Skin epidermis (tissue), 12 donors: Measurements from ENCODE around the gene STEAP1.
A peak's percentile ranks its signal among the peaks of the same experiment; 100 is the strongest.
"Not testable (repeated sequence)": the region's sequence is repeated elsewhere in the genome, so short reads cannot be mapped to it uniquely, and the experiment has no call there.

ENCODE experiments used
- H3K27ac ChIP-seq, 21 experiments: fragments of 200-600 bp; sonication (generic) in 11 of 21; one replicate each; pipeline ENCODE4 v1.5.0; 2020; ENCODE audit warnings: mild to moderate bottlenecking in 3 of 21, inconsistent platforms in 2 of 21, moderate library complexity in 2 of 21
- H3K4me3 ChIP-seq, 7 experiments: fragments of 200-600 bp; sonication (generic) in 2 of 7; one replicate each; pipeline ENCODE4 v1.5.0; 2020; ENCODE audit warnings: inconsistent platforms in 2 of 7, mild to moderate bottlenecking in 2 of 7, moderate library complexity in 1 of 7

STEAP1 gene

DNA sequence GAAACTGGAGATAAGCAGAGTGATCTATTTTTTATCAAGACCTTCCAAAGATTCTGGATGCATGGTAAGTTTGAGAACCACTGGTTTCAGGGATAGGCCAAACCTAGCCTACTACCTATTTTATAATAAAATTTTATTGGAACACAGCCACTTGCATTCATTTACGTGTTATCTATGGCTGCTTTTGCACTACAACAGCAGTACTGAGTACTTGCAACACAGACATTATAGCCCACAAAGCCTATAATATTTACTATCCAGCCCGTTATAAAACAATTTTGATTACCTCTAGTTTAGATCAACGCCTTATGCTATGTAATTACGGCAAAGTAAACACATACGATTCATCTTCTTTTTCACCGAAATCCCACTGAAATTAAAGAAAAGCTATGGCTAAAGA lies 18.4 kb downstream of the STEAP1 start:
- peak overlapping the region in 1 of 21 experiments; percentile 25 for H3K27ac ChIP-seq
- no peak overlapping the region for H3K4me3 ChIP-seq

DNA sequence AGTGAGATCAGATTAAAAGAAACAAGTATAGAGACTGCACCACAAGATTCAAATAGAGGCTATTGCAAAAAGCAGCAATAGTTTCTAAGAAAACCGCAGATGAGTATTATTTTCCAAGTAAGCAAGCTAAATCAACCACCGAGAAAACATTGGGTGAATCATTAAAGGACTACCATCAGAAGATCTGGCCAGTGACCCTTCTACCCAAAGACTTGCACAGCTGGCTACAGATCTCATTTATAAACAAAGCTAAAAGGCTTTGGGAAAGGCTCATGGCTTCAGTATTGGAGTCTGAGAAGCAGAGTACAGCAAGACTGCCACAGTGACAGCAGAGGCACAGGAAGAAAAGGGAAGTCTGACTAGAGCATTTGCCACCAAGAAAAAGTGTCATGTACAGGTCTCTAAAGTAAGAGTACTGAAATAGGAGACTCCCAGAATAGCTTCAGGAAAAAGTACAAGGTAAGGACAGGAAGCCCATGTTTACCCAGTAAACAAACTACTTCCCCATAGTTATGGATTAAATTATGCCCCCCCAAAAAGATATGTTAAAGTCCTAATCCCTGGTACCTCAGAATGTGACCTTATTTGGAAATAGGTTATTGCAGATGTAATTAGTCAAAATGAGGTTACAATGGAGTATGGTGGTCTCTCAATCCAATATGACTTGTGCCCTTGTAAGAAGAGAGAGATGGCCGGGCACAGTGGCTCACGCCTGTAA lies 19.0 kb downstream of the STEAP1 start:
- peak overlapping the region in 1 of 21 experiments; percentile 25 for H3K27ac ChIP-seq

DNA sequence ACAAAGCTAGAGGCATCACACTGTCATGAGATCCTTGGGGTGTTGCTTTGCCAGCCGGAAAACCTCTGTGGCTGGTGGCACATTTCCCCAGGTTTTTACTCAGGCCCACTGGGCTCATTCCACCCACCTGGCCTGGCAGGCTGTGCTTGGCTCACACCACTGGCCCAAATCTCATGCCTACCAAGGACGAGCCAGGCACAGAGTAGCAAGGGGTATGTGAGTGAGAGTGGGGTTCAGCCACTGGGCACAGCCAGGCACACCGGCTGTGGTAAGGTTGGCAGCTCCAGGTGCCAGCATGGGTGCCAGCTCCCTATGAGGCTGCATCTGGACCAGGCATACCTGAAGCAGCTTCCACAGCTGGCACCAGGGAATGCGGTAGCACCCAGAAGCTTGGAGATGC lies 21.4 kb downstream of the STEAP1 start:
- no peak overlapping the region for H3K27ac ChIP-seq
- H3K4me3 ChIP-seq = no peak overlapping the region

More for the DNA sequence above, 19.0 kb downstream of the STEAP1 start:
- H3K4me3 ChIP-seq = no peak overlapping the region

- no peak overlapping the region for H3K4me3 ChIP-seq
- H3K27ac ChIP-seq = no peak overlapping the region
These were observed 21.9 kb downstream of the STEAP1 start for GRCh38 chr7:90176195-90176594.

DNA sequence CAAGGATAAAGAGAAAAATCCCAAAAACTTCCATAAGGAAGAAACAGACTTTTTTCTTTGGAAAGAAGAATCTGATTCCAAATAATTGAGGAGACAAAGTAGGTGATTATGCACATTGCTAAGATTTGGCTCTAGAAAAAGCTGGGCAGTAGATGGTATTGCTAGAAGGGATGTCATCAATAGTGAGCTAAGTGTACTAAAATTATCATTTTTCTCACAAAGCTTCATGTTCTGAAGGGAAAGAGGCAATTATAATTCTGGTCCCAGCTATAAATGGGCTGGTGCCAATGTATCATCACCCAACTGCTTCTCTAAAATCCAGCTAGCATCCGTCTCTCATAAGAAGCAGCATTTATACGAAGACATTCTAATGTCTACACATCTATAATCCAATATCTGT lies 23.9 kb downstream of the STEAP1 start:
- Histone ChIP-seq H3K4me3 (no peak overlapping the region), H3K27ac (peak overlapping the region in 4 of 21 experiments; percentile 18 to 73 (median 56))

- no peak overlapping the region for H3K4me3 ChIP-seq
- peak overlapping the region in 8 of 21 experiments; percentile 12 to 73 (median 49) for H3K27ac ChIP-seq
These were observed 24.5 kb downstream of the STEAP1 start for GRCh38 chr7:90178679-90179278.

GRCh38 chr7:90180011-90180585 lies 25.8 kb downstream of the STEAP1 start:
- Histone ChIP-seq H3K4me3 (no peak overlapping the region), H3K27ac (peak overlapping the region in 4 of 21 experiments; percentile 0 to 73 (median 18))

DNA sequence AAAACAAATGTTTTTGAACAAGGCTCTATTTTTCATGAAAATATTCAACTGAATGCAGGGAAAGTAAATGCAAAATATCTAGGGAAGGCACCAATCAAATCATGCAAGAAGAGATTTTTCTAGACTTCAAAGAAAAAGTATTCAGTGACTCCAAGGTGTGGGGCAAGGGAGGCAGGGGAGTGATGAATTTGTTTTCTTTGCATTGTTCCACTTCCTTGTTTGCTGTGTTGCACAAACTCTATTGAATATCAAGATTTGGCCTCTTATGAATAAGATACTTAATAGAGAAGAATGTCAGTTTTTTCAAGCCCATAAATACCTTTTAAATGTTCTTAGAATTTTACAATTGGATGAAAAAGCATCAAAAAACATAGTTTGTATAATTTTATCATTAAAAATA lies 26.4 kb downstream of the STEAP1 start:
- Histone ChIP-seq H3K27ac (peak overlapping the region in 1 of 21 experiments; percentile 0), H3K4me3 (no peak overlapping the region)

DNA sequence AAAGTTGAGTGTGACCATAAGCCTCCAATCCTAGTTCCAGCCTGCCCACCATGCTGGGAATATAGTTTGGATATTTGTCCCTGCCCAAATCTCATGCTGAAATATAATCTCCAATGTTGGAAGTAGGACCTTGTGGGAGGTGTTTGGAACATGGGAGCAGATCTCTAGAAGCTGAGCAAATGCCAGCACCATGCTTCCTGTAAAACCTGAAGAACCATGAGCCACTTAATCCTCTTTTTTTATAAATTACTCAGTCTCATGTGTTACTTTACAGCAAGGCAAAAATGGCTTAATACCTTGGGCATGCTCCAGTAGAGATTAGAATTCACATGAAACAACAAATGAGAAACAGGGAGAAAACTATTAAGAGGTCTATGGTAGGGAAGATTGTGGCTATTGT lies 27.2 kb downstream of the STEAP1 start:
- Histone ChIP-seq H3K4me3 (no peak overlapping the region), H3K27ac (no peak overlapping the region)

GRCh38 chr7:90186290-90186689 lies 32.0 kb downstream of the STEAP1 start:
- not testable (repeated sequence) for H3K27ac ChIP-seq, H3K4me3 ChIP-seq

GRCh38 chr7:90187507-90188050 lies 33.3 kb downstream of the STEAP1 start:
- Histone ChIP-seq H3K27ac (no peak overlapping the region), H3K4me3 (no peak overlapping the region)

DNA sequence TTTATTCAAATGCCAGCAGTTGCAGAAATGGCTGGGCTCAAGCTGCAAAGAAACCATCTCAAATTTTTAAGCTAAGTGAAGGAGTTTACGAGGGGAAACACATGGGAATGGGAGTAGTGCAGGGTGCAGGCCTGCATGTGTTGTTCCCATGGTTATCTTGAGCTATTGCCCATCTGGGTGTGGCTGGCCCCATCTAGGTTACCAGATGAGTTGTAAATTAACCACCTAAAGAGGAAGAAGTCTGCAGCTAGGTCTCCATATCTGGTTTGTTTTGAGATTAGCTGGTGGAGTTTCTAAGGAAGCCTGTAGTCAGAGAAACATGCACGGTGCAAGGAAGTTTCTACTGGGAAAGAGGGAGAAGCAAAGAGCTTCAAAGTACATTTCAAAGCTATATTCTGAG lies 34.0 kb downstream of the STEAP1 start:
- Histone ChIP-seq H3K27ac (no peak overlapping the region), H3K4me3 (no peak overlapping the region)

DNA sequence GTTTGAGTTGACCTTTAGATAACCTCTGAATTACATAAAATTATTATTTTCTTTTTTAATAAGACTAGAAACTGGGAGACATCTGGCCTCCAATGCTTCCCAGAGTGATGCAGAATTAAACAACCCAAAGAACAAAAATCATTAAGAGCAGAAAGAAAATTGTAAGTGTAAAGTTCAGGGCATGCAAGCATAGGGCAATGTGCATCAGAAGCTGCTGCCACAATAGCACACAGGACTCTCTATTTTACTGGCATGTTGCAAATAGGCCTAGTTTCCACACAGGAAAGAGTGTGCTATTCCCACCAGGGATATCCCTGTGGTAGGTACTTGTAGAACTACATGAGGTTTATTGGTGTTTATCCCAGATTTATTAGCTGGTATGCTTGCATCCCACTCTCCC lies 36.7 kb downstream of the STEAP1 start:
- Histone ChIP-seq H3K4me3 (no peak overlapping the region), H3K27ac (no peak overlapping the region)

DNA sequence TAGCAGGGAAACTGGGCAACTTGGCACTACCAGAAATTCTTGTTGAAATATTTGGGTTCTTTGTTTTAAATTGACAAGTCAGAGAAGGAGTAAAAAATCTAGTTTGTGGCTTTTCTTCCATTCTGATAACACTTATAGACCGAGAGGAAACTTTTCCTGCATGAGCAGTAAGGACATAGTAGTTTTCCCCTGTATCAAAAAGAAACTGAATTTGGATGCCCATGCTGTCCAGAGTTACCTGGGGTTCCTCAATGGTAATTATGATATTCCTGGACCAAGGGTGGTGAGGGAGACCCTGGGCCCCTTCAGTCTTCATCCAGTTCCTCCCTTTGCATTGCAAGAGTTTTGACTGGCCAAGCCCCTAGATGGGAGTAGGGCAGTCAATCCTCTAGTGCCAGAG lies 37.4 kb downstream of the STEAP1 start:
- no peak overlapping the region for H3K4me3 ChIP-seq
- peak overlapping the region in 1 of 21 experiments; percentile 62 for H3K27ac ChIP-seq

DNA sequence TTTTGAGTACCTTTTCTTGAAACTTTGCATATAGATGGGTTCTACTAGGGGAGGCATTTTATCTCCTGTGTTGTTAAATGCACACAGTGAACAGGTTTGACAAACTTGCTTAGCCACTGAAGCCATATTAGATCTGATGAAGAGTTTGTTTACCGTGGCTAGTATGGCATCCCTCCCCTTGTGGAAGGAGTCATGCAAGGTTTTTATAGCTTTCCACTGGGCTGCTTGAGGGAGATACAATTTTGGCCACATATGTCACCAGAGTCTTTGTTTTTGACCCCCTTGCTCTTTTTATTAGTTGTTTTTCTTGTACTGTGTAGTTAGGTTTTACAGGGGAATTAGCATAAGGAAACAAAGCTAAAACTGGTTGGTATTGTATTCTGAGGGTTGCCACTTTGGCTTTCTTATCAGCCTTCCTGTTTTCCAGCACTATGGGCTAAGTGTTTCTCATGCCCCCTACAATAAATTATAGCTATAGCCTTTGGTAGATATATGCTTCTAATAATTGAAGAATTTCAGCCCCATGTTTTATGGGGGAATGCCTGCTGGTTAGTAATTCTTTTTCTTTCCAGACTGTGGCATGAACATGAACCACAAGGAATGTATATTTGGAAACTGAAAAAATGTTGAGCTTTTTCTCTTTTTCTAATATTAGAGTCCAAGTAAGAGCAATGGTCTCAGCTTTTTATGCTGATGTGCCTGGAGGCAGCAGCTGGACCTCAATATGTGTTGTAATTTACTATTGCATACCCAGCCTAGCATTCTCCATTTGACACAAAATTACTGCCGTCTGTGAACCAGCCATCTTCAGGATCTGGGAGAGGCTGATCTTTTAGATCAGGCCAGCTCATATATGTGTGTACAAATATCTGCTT lies 38.8 kb downstream of the STEAP1 start:
- Histone ChIP-seq H3K4me3 (no peak overlapping the region), H3K27ac (peak overlapping the region in 4 of 21 experiments; percentile 7 to 62 (median 34))

DNA sequence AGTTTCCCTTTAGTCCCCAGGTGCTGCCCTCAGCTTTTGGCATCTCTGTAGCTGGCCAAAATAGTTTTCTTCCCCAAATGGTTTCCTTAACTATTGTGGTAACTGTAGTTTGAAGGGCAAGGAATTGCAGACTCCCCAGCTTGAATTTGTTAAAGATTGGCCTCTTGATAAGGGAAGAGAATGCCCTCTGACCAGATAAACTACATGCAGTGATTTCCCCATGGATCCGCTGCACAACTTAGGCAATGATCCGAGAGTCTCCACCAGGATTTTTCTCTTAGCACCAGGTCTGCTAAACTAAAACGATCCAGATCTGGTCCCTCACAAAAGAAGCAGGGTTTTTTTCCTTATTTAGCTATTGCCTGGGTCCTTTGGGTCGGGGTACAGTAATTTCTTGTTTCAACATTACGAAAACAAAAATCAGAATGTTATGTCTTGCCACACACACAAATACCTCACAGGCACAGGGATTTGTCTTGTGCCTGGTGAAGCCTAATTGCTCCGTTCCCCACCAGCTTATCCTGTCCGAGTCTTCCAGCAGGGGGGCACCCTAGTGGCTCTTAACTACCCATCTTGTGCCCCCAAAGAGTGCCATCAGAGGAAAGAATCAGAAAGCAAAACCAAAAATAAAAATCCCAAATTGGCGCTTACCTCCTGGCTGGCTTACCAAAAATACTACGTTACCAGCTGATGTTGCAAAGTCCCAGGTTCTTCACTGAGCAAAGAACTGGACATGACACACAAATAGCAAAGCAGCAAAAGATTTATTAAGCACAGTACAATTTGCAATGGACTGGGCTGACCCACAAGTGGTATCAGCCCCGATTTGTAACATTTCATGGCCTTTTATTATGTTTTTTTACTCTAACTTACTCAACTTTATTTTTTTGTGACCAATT lies 40.9 kb downstream of the STEAP1 start:
- Histone ChIP-seq H3K27ac (no peak overlapping the region), H3K4me3 (no peak overlapping the region)

GRCh38 chr7:90201500-90202195 lies 47.4 kb downstream of the STEAP1 start:
- Histone ChIP-seq H3K4me3 (no peak overlapping the region), H3K27ac (no peak overlapping the region)

GRCh38 chr7:90207956-90208355 lies 53.7 kb downstream of the STEAP1 start:
- H3K4me3 ChIP-seq = no peak overlapping the region
- H3K27ac ChIP-seq = no peak overlapping the region
